Ovary (tissue), 3 donors: ENCODE results near the gene ICAM4.

Experiments used
- CTCF ChIP-seq, 3 donors: fragments of 450-650 bp in 2 of 3; fragments of 200-600 bp in 1 of 3; IDR thresholded peaks; one replicate each; pipeline versions ENCODE4 v1.5.1 to v1.8.0; 2016 to 2022; ENCODE audit warnings: antibody characterized with exemption in 3 of 3, mild to moderate bottlenecking in 1 of 3
- POLR2A ChIP-seq: fragments of 450-650 bp; IDR thresholded peaks from one replicate; pipeline ENCODE4 v1.6.1; 2017; ENCODE audit warnings: antibody characterized with exemption, mild to moderate bottlenecking, moderate library complexity
- donor health status: DM: no; HTN: no; CAD: no.

- TF ChIP-seq CTCF (IDR thresholded peaks at IDR 0.05) (no peak), POLR2A (no peak)
These were observed 5.5 kb downstream of the ICAM4 start for GRCh38 chr19:10292206-10292788.
